ENCODE data around the gene PTPRD. TPM values are rescaled to one million over a fixed set of nuclear protein-coding genes. Genes with fewer than 3 reads are reported as not detected.

PTPRD gene
- total RNA-seq, 2 experiments from 2014 or later = 0.03 TPM; not detected in 1

- no peak overlapping the region for H3K27ac ChIP-seq (ENCODE audit: low read depth, low read length, poor library complexity, severe bottlenecking)
- H3K4me3 ChIP-seq (ENCODE audit: low read depth, low read length, poor library complexity, severe bottlenecking) = no peak overlapping the region
- no peaks in the 10 kb centered on the region for H3K36me3 ChIP-seq (ENCODE audit: insufficient read depth, low read length)
- TF ChIP-seq EZH2phosphoT487 (IDR thresholded peaks at IDR 0.05; ENCODE audit: borderline replicate concordance, low read depth, low read length) (no peak), CTCF (conservative IDR thresholded peaks at IDR 0.05; ENCODE audit: low read length) (no peak)
- no peaks in the 10 kb centered on the region for H4K20me1 ChIP-seq (ENCODE audit: insufficient read depth, low read length)
- no peaks in the 10 kb centered on the region for H3K4me1 ChIP-seq (ENCODE audit: insufficient read depth, low read length, poor library complexity, severe bottlenecking)
- no TSS peak for BruUV-seq (replicated peaks)
- H3K9me2 ChIP-seq (ENCODE audit: insufficient read depth, low read length) = no peaks in the 10 kb centered on the region
- CTCF ChIA-PET (ENCODE audit: unreplicated experiment) = no interaction called here
- no peak for DNase-seq (ENCODE audit: low spot score)
- no peak overlapping the region for H3K4me2 ChIP-seq (ENCODE audit: low read length)
- POLR2A ChIA-PET = no interaction called here
- intact Hi-C loops (cut with micrococcal nuclease; ENCODE audit: unreplicated experiment) = no loop called here
- H3K9me3 ChIP-seq (ENCODE audit: low read length) = no peaks in the 10 kb centered on the region
- H2AFZ ChIP-seq (ENCODE audit: low read length) = no peak overlapping the region
- no peaks in the 10 kb centered on the region for H3K79me2 ChIP-seq (ENCODE audit: insufficient read depth, low read depth, low read length)
Observed at GRCh38 chr9:10272830-10273229, 340.0 kb downstream of the PTPRD start.

DNA sequence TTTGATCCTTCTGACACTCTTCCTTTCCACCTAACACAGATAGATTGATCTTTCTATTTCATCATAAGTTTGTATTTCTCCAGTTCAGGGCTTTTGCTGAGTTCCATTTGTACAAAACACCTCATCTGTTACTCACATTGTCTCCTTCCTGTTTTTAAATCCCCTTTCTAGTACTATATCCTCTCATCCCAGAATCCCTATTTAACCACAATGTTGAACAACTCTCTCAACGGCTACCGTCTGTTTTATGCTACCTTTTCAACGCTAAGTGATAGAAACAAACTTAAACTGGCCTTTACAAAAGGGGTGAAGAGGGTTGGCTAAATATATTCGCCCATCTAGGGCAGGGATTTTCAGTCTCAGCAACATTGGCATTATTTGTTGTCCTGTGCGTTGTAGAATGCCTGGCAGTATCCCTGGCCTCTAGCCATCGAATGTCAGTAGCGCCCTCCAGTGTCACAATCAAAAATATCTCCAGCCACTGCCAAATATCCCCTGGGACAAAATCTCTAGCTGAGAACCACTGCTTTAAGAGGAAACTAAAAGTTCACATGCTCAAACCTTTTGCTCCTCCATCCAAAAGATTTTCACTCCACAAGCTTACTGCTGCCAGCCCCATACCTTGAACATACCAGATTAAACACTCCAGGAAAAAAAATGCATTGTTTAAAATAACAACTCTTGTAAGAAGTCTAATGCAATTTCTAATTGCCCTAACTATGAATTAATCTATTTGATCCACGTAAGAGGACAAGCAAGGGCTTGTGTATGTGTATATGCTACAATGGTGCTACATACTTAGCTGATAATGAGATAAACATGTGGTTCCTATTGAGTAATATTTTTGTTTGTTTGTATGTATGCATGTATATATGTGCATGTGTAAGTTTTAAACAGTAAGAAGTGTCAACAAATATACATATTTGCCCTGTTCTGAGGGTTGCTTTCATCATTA is 344.0 kb downstream of the PTPRD start:
- H3K79me2 ChIP-seq (ENCODE audit: insufficient read depth, low read depth, low read length) = no peaks in the 10 kb centered on the region
- peak; percentile 50 for DNase-seq (ENCODE audit: low spot score)
- H3K27ac ChIP-seq (ENCODE audit: low read depth, low read length, poor library complexity, severe bottlenecking) = no peak overlapping the region
- H3K4me1 ChIP-seq (ENCODE audit: insufficient read depth, low read length, poor library complexity, severe bottlenecking) = no peaks in the 10 kb centered on the region
- no peaks in the 10 kb centered on the region for H3K36me3 ChIP-seq (ENCODE audit: insufficient read depth, low read length)
- no peak overlapping the region for H3K4me3 ChIP-seq (ENCODE audit: low read depth, low read length, poor library complexity, severe bottlenecking)
- H2AFZ ChIP-seq (ENCODE audit: low read length) = no peak overlapping the region
- no peaks in the 10 kb centered on the region for H3K9me3 ChIP-seq (ENCODE audit: low read length)
- intact Hi-C loops (cut with micrococcal nuclease; ENCODE audit: unreplicated experiment) = loop anchor here (1.0 kb wide), 1 partner anchor 208 kb away; no protein-coding TSS in a partner anchor
- peak; percentile 80 for TF ChIP-seq CTCF (conservative IDR thresholded peaks at IDR 0.05; ENCODE audit: low read length)
- TF ChIP-seq EZH2phosphoT487 (IDR thresholded peaks at IDR 0.05; ENCODE audit: borderline replicate concordance, low read depth, low read length) = no peak
- H4K20me1 ChIP-seq (ENCODE audit: insufficient read depth, low read length) = no peaks in the 10 kb centered on the region
- H3K9me2 ChIP-seq (ENCODE audit: insufficient read depth, low read length) = no peaks in the 10 kb centered on the region
- ChIA-PET CTCF (ENCODE audit: unreplicated experiment) (interaction anchor here (0.6 to 0.7 kb wide), 2 partner anchors 151 to 530 kb away, joined by 3 to 4 read pairs; no protein-coding TSS in a partner anchor), POLR2A (interaction anchor here (1.3 to 1.7 kb wide), 3 partner anchors 10 to 44 kb away, joined by 3 to 5 read pairs (median 4); no protein-coding TSS in a partner anchor)
- BruUV-seq (replicated peaks) = no TSS peak
- H3K4me2 ChIP-seq (ENCODE audit: low read length) = no peak overlapping the region

Data from OCI-LY7 (cell line).